Activated CD4-positive, alpha-beta T cell treated with anti-CD3 and anti-CD28 coated beads, Interleukin-2, amount 50 U/mL, for 48 hours (primary cell): ENCODE measurements around the gene CCDC69.
"Not testable (repeated sequence)": the region's sequence is repeated elsewhere in the genome, so short reads cannot be mapped to it uniquely, and the experiment has no call there.

Experiments used
- DNase-seq, 2 experiments: peaks; one replicate each; pipeline ENCODE4 v3.0.0-alpha.2; 2020

CCDC69 gene

GRCh38 chr5:151244206-151244605 lies 20.3 kb upstream of the CCDC69 start:
- DNase-seq, result no peak

DNA sequence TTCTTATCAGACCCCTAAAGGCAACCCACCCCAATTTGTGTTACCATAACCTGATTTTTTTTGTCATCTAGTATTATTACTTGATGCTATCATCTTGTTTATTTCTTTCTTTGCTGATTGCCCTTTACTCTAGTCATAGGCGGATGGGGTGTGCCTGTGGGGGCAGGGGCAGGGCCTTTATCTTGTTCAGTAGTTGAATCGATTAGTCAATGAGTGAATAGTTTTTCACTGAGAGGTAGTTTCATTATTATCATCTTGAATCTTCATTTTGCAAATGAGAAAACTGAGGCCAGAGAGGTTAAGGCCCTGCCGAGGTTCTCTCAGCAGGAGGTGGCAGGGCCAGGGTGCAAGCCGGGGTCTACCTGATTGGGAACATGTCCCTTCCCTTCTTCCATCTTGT lies 19.7 kb upstream of the CCDC69 start:
- peak; percentile 41 to 63 for DNase-seq

- DNase-seq, result no peak
Observed at GRCh38 chr5:151243127-151243526, 19.2 kb upstream of the CCDC69 start.

GRCh38 chr5:151240924-151241635 lies 17.2 kb upstream of the CCDC69 start:
- DNase-seq, result no peak

DNA sequence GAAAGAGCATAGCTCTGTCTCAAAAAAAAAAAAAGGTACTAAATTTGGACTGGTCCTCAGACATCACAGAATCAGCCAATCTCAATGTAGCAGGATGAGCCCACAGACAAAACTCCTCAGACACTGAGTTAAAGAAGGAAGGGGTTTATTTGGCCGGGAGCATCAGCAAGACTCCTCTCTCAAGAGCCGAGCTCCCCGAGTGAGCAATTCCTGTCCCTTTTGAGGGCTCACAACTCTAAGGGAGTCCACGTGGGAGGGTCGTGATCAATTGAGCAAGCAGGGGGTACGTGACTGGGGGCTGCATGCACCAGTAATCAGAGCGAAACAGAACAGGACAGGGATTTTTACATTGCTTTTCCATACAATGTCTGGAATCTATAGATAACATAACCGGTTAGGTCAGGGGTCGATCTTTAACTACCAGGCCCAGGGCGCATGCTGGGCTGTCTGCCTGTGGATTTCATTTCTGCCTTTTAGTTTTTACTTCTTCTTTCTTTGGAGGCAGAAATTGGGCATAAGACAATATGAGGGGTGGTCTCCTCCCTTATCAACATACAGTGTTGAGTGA lies 16.5 kb upstream of the CCDC69 start:
- DNase-seq, result not testable (repeated sequence)

DNA sequence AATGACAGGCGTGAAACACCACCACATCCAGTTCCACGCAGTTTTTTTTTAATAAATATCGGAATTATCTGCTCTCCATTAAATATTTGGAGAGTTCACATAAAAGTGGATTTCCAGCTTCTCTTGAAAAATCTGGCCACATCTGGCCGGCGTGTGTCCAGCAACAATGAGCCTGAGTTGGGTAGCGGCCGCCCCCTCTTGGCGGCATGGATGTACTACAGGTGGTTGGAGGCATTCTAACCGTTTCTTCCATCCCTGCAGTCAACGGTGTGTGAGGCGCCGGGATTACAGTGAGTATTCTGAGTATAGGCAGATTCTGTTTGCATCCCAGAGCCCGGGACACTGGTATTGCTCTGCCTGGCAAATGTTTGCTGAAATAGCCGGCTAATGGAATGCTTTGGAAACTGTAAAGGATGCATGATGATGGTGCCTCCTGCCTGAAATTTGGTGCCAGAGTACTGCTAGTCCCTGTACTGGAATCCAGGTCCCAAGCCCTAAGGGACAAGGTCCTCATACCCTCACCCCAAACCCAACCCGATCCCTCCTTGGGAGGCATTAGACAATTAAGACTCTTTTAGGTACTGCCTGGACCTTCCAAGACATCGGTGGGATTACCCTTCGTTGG lies 15.5 kb upstream of the CCDC69 start:
- DNase-seq, result no peak

DNA sequence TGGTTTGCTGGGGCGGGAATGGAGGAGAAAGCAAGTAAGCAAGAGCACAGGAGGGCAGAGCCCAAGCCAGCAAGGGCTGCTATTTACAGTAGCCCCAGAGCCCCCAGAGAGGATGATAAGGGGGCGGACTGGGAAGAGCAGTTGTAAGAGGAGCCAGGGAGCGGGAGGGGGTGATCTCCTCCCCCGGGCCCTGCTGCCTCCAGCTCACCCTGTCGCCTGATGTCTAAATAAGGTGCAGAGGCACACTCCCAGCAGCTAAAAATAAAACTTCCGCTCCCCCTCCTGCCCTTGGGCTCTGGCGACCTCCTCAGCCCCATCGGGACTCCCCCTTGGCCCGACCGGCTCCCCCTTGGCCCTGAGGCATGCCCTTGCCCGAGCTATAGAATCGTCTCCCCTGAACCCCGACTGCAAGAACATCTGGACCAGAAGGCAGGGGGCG lies 14.4 kb upstream of the CCDC69 start:
- no peak for DNase-seq

- no peak for DNase-seq
Observed at GRCh38 chr5:151237685-151238084, 13.8 kb upstream of the CCDC69 start.

- DNase-seq, result no peak
Observed at GRCh38 chr5:151236888-151237287, 13.0 kb upstream of the CCDC69 start.

GRCh38 chr5:151235239-151235571 lies 11.3 kb upstream of the CCDC69 start:
- DNase-seq, result not testable (repeated sequence)

- DNase-seq, result no peak
Observed at GRCh38 chr5:151234476-151235238, 10.8 kb upstream of the CCDC69 start.

DNA sequence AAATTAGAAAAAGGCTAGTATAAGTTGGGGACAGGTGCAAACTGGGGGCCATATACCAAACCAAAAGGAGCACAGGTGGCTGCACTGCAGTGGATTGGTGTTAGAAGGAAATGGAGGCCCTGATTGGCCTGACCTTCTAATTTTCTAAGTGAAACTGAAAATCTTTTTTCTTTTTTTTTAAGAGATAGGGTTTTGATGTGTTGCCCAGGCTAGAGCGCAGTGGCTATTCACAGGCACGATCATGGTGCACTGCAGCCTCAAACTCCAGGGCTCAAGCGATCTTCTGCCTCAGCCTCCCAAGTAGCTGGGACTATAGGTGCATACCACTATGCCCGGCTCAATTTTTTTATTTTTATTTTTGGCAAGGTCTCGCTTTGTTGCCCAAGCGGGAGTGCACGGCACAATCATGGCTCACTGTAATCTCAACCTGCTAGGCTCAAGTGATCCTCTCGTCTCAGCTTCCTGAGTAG lies 9.8 kb upstream of the CCDC69 start:
- no peak for DNase-seq

DNA sequence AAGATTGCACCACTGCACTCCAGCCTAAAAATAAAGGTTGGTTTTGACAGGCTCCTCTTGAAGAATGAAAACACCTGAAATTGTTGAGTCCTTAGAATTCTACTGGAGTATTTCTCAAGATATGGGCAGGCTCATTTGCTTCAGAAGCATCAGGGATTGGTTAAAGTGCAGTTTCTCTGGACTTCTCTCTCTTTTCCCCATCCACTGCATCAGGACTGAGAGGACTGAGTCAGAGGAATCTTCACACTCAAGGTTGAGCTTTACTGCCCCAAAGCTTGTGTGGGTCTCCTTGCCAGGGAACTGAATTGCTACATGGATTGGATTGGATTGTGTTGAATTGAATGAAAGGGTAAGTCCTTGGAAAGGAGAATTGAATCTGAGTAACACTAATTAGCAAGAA lies 7.5 kb upstream of the CCDC69 start:
- DNase-seq, result no peak

DNA sequence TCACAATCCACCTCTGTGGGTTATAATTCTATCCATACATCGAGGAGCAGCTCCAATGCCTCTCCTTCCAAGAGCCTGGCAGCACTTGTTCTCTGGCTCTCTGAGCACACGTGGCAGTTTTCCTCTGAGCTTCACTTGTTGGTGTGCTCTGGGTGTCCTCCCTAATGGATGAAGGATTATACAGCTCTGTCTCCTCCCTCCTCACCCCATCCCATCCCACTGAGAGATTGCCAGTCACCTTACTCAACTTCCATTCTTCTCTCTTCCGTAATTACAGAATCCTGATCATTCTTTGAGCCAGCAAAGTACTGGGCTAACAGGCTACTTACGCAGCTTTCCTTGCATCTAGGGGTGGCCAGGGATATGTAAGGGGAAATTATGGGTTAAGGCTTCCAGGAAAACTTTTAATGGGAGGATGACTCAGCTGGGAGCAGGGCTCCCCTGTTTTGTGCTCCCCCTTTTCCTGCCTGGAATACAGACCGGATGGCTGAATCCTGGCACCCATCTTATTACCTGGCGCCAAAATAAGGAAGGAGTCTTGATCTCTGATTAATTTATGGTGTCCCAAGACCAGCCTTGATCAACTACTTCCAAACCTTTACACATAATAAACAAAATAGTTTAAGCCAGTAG lies 6.3 kb upstream of the CCDC69 start:
- DNase-seq, result no peak

DNA sequence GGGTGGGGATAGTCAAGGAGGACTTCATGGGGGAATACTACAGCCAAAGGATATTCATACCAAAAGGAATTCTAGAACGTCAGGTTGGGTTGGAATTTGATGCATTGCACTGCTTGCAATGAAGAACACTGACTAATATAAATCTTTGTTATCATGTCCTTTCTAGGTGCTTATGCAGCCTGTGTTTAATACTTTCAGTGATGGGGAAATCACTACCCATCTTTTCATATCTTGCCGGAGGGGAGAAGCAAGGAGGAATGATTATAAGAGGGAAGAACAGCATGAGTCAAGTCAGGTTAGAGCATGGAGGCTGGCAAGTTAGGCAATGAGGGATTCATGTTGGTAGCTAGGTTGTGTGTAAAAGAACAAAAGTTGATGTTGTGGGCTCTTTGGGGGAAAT lies 5.1 kb upstream of the CCDC69 start:
- no peak for DNase-seq

DNA sequence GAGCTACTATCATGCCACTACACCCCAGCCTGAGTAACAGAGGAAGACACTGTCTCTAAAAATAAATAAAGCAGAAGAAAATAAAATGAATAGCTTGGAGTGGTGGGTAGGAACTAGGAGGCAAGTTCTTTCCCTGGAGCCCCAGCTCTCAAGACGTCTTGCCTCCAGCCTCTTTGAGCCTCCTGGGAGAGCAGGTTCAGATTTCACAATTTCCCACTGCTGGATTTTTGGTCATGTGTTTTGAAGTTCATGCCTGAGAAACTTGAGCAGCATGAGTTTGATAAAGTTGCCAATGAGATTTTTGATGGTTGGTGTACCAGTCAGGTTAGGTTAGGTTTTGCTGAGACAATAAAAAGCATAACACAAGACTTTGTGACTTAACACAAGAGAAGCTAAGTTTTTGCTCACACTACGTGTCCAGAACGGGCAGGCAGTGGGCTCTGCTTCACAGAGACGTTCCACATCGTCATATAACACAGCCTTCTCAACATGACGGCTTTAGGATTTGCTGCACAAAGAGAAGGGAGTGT lies 4.1 kb upstream of the CCDC69 start:
- no peak for DNase-seq

- no peak for DNase-seq
Observed at GRCh38 chr5:151225475-151225874, 1.6 kb upstream of the CCDC69 start.

DNA sequence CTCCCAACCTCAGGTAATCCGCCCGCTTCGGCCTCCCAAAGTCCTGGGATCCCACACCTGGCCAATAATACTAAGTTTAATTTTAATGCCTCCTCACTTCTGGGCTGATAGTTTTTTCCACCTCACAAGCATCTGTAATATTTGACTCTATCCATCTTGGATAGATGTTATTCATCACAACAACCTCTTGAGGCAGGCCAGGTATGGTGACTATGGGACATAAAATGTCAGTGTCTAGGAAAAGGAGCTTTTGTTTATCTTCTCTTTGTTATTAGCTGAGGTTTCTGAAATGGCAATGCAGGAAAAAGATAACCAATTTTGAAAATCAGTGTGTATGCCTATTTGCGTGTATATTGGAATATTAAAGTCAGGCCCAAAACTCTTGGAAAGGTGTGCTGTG lies 1.2 kb upstream of the CCDC69 start:
- no peak for DNase-seq

DNA sequence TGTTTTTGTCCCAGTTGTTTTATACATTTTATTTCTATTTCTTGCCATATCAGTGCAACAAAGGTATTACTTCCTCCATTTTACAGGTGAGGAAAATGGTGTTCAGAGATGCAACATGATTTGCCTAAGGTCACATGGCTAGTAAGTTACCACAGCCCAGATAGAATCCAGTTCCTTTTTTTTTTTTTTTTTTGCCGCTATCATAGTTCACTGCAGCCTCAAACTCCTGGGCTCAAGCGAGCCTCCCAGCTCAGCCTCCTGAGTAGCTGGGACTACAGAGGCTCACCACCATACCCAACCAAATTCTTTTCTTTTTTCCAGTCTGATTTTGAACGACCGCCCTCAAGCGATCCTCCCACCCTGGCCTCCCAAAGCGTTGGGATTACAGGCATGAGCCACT lies 480 bp upstream of the CCDC69 start:
- no peak for DNase-seq

GRCh38 chr5:151222790-151223446 lies 974 bp downstream of the CCDC69 start:
- DNase-seq, result peak; percentile 62 to 73

DNA sequence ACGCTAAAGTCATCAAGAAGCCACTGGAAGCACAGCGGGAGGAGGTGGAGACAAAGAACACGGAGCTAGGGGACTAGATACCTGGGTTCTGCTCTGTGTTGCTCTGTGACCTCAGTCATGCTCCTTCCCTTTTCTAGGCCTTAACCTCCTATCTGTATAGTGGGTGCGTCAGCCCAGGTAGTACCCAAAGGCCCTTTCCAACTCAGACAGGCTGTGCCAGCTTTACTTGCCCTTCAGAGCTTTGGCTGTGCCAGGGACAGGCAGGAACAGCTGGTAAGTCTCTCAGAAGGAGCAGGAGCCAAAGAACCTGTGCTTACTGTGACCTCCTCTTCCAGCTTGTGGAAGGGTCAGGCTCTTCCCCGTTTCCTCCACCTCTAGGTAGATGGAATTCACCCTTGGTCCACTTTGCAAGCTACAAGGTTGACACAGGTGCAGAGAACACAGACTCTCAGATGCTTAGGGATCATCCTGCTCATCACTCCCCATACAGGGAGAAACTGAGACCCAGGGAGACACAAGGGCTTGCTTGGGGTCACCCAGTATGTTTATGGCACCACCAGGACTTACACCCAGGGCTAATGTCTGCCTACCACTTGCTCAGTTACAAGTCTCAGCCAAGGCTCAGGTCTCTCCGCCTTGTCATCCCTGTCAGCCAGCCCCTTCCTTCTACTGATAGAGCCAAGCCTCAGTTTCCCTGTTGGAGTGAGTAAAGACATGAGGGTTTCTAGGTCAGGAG lies 1.7 kb downstream of the CCDC69 start:
- no peak for DNase-seq

GRCh38 chr5:151221574-151221973 lies 2.3 kb downstream of the CCDC69 start:
- no peak for DNase-seq
